ENCODE data around the gene CCDC187.

DNA sequence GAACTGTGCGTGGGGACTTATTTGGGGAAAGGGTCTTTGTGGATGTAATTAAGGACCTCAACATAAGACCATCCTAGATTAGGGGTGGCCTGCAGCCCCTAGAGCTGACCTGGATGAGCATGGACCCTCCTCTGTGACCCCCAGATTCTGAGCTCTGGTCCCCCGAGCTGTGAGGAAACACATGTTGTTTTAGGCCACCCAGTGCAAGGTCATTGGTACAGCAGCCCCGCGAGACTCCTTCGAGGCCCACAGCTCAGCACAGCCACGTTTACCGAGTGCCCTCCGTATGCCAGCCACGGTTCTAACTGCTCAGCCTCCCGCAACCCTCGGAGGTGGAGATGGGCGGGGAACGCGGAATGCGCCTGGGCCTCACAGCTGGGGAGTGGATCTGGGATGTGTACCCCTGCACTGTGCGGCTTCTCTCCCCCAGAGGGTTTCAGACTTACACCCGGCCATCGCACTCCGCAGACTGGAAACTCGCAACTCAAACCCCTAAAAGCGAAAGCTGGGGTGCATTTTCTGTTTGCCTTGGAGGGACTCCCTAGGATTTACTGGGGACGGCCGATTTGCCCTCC is 18.9 kb upstream of the CCDC187 start:
- TF ChIP-seq CTCF (conservative IDR thresholded peaks at IDR 0.05) (no peak), ZFX (IDR thresholded peaks at IDR 0.05) (no peak)
